Parietal lobe (tissue), 1 donor: ENCODE data around the gene IFI16. TPM values are rescaled to one million over a fixed set of nuclear protein-coding genes. Genes with fewer than 3 reads are reported as not detected.

Experiments used
- total RNA-seq: library from RNA; depleted of rRNA; stranded (reverse); fragments of >200 nt; gene quantifications from one replicate; pipeline ENCODE4 v1.2.3, GENCODE V29; 2014

IFI16 gene
- total RNA-seq = 27.5 TPM

GRCh38 chr1:159009704-159010361 is at the start of gene IFI16:
Gene IFI16, plus strand, starts transcription at chr1:159009907. Its CDS starts 4,774 bp downstream, at chr1:159014681.

GRCh38 chr1:159076438-159077119 is 66.9 kb downstream of the IFI16 start, which contains the start of gene AIM2:
Gene AIM2, minus strand, starts transcription at chr1:159076766. Its CDS starts 3,267 bp downstream, at chr1:159073499.

Other genes starting within 250 kb of the IFI16 start
- not detected for gene OR6N1, start 237.7 kb upstream of the IFI16 start, total RNA-seq
- not detected for gene OR6N2, start 228.7 kb upstream of the IFI16 start, total RNA-seq
- 1.3 TPM for gene MNDA, start 178.6 kb upstream of the IFI16 start, total RNA-seq
- not detected for gene PYHIN1, start 78.4 kb upstream of the IFI16 start, total RNA-seq
- 19.7 TPM for gene AIM2, start 66.9 kb downstream of the IFI16 start, total RNA-seq
- gene CADM3, start 161.7 kb downstream of the IFI16 start, total RNA-seq = 148 TPM
- gene ACKR1, start 195.0 kb downstream of the IFI16 start, total RNA-seq = 2.5 TPM